DMS53 (cell line): ENCODE data around the gene TCHP.
"Not testable (repeated sequence)": the region's sequence is repeated elsewhere in the genome, so short reads cannot be mapped to it uniquely, and the experiment has no call there.

Experiments used
- DNase-seq: peaks from one replicate; lab custom pipeline; 2025; lab: John Stamatoyannopoulos, UW

TCHP gene

DNA sequence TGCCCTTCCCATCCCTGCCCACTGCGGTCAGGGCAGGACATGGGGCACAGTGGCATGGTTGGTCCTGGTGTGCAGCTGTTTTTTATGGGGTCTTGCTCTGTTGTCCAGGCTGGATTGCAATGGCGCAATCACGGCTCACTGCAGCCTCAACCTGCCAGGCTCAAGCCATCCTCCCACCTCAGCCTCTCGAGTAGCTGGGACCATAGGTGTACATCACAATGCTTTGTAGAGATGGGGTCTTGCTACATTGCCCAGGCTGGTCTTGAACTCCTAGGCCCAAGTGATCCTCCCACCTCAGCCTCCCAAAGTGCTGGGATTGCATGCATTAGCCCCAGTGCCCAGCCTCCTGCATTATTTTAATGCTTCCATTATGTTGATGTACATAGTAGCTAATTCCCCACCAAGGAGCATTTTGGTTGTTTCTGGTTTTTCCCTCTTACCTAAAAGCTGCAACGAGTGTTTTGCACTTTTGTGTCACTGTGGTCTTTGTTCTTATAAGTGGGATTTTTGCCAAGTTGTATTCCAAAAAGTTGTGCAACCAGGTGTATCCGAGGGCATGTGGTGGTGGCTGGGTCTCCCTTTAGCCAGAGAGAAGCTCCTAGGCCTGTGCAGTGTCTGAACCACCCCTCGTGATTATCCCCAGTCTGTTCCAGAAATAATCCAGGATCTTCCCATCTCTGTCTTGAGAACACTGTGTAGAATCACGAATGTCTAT is 10.3 kb downstream of the TCHP start:
- no peak for DNase-seq

DNA sequence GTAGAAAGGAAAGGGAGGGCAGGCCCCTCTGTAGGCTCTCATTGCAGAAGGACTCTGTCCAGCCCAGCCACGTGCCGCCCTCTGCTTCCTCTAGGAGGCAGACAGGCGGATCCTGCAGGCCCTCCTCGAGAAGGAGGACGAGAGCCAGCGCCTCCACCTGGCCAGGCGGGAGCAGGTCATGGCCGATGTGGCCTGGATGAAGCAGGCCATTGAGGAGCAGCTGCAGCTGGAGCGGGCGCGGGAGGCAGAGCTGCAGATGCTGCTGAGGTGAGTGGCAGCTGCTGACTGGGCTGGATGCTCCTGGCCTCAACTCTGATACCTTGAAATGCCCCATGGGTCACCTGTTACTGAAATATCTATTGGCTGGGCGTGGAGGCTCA is 10.9 kb downstream of the TCHP start:
- peak; percentile 74 for DNase-seq

DNA sequence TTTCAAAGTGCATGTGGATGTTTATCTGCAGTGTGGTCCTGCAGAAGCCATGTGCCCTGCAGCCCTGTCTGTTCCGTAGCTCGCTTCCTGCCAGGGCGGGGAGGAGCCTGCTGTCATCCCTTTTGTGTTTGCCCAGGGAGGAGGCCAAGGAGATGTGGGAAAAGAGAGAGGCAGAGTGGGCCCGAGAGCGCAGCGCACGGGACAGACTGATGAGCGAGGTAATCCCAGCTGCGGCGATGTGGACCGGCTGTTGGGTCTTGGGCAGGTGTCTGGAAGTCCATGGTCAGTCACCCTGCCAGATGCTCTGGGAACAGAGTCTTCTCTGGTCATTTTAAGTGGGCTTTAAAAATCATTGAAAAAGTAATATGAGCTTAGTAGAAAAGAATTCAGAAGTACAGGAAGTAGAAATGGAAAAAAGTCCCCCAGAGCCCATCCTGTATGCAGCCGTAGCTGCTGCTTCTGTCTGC is 12.8 kb downstream of the TCHP start:
- no peak for DNase-seq

DNA sequence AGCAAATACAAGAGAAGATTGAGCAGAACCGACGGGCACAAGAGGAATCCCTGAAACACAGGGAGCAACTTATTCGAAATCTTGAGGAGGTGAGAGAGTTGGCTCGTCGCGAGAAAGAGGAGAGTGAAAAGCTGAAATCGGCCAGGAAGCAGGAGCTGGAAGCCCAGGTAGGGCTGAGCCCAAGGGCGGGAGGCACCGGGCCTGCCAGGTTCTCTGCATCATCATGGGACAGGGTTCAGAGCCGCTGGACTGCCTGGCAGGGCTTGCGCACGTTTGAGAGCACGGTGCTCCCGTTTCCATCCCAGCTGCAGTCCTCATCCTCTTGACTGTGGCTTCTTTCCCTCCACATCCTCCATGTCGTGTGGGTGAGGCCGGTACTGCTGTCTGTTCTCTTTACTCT is 14.4 kb downstream of the TCHP start:
- DNase-seq = no peak

DNA sequence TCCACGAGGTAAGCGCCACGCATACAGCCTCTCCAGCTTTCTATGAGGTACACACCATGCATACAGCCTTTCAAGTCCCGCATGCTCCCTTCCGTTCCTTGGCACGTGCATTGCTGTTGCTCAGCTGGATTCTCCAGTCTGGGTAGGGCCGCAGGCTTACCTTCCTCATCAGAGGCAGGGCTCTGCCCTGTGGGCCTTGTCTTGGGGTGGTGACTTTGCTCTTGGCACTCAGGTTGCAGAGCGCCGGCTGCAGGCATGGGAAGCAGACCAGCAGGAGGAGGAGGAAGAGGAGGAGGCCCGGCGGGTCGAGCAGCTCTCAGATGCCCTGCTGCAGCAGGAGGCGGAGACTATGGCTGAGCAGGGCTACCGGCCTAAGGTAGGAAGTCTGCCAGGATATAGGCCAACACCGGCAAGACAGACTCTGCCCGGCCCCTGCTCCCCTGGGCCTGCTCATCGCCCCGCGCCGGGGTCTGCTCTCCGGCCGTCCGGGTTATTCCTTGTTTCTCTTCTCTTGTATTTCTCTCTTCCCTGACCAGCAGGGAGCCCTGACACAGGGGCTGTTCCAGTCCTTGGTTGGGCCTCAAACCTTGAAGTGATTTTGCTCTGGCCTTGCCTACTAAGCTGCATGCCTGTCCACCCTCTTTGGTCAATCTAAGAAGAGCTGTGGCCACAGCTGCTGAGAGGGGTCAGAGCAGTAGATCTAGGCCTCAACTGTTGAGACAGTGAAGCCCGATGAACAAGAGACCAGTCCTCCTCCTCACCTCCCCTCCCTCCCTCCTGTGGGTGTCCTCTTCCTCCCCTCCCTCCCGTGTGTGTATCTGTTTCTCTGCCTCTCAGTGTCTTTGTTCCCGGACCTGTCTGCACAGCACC is 15.3 kb downstream of the TCHP start:
- no peak for DNase-seq

GRCh38 chr12:109916045-109916444 is 16.0 kb downstream of the TCHP start:
- no peak for DNase-seq

- no peak for DNase-seq
Observed at GRCh38 chr12:109919456-109919855, 19.4 kb downstream of the TCHP start.

- no peak for DNase-seq
Observed at GRCh38 chr12:109920261-109920780, 20.2 kb downstream of the TCHP start.

DNA sequence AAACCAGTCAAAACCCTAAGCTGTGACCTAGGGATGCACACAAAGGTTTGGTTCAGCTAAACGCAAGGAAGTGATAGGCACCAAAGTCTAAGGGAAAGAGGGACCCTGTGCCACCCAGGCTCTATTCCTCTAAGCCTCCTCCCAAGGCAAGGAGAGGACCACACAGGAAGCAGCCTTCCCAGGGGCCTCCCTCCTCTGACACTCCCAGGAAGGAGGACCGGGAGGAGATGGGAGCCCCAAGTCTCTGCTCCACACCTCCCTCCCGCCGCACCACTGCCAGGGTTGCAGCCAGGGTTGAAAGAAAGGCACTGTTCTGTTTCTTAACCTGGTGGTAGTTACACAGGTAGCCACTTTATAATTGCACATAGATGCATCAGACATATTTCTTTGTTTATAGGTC is 21.9 kb downstream of the TCHP start:
- no peak for DNase-seq

DNA sequence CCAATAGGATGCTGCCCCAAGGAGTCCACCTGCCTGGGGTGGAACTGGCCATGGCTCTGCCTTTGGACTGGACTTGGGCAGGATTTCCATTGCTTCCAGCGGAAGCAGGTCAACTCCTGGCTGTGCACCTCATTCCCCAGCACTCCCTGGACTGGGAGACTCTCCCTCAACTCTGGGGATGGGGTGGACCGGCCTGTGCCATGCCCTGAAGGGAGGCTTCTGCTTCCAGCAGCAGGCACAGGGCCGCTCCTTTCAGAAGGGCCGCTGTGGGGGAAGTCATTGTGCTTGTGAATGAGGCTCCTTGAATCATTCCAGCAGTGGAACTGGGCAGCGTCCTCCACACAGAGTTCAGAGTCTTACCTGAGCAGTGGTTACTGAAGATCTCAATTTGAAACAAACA is 23.0 kb downstream of the TCHP start:
- no peak for DNase-seq

- no peak for DNase-seq
Observed at GRCh38 chr12:109923481-109924245, 23.6 kb downstream of the TCHP start.

- DNase-seq = no peak
Observed at GRCh38 chr12:109925185-109925840, 25.2 kb downstream of the TCHP start.

DNA sequence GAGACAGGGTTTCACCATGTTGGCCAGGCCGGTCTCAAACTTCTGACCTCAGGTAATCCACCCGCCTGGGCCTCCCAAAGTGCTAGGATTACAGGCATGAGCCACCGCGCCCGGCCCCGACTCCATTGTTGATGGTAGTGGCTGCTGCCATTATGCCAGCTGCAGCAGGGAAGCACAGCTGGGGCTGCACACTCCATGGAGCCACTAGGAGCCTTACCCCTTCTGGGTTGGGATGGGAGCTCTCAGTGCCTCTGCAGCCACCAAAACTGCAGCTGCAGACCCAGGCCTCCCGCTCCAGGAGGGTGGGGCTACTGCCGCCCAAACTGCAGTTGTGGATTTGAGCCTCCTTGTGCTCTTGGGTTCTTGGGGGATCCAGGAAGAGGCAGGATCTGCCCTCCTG is 25.9 kb downstream of the TCHP start:
- DNase-seq = no peak

- no peak for DNase-seq
Observed at GRCh38 chr12:109926488-109927210, 26.6 kb downstream of the TCHP start.

GRCh38 chr12:109927622-109928021 is 27.5 kb downstream of the TCHP start:
- DNase-seq = peak; percentile 66

- DNase-seq = no peak
Observed at GRCh38 chr12:109928058-109928656, 28.1 kb downstream of the TCHP start.

- not testable (repeated sequence) for DNase-seq
Observed at GRCh38 chr12:109929326-109929725, 29.3 kb downstream of the TCHP start.

DNA sequence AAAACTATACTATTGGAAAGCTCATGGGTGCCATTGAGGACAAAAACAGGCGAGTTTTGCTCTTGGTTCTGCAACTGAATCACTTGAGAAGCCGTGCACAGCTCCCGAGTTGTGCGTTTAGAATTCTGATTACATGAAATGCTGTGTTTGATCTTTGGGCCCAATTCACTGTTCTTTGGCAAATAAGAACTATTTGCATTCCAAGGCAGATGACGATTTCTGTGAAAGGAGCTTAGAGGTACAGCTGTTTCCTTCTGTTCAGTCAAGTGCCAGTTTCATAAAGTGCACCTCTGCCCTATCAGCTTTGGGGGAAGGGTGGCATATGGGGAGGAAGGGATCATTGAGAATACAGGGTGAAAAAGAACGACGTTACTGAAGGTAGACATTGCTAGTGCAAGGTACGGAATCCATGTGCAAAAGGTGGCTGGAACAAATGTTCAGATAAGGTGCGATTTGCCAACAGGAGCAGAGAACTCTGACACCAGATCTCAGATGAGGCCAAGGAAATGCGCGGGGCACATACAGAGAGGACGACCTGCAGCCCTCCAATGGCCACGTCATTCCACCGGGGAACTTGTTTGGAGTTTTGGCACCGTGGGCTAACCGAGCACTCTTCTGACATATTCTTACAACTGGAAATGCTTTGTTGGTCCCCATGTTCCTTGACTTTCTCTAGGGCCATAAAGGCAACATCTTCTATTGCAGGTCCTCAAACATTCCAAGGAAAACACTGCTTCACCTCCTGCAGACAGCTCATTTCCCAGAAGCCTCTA is 30.1 kb downstream of the TCHP start:
- no peak for DNase-seq

- no peak for DNase-seq
Observed at GRCh38 chr12:109931143-109931542, 31.1 kb downstream of the TCHP start.
